IPS-NIHi11 (cell line): ENCODE measurements around the gene ABL2.
"Not testable (repeated sequence)": the region's sequence is repeated elsewhere in the genome, so short reads cannot be mapped to it uniquely, and the experiment has no call there.

Source experiments
- DNase-seq: peaks from one replicate; pipeline ENCODE4 v3.0.0; 2012; ENCODE audit warnings: mixed read lengths, low spot score

Gene ABL2

GRCh38 chr1:179229214-179230140 lies at the start of gene ABL2:
Gene ABL2, minus strand, starts transcription at chr1:179229677. Its CDS starts 280 bp downstream, at chr1:179229397.
- peak; percentile 90 for DNase-seq

- no peak for DNase-seq
These were observed 49.4 kb upstream of the ABL2 start for GRCh38 chr1:179278920-179279319.

GRCh38 chr1:179274424-179274823 lies 44.9 kb upstream of the ABL2 start:
- not testable (repeated sequence) for DNase-seq

- no peak for DNase-seq
These were observed 39.6 kb upstream of the ABL2 start for GRCh38 chr1:179269071-179269470.

- DNase-seq: no peak
These were observed 35.0 kb upstream of the ABL2 start for GRCh38 chr1:179264507-179264906.

GRCh38 chr1:179263121-179263520 lies 33.6 kb upstream of the ABL2 start:
- DNase-seq: no peak

- no peak for DNase-seq
These were observed 32.7 kb upstream of the ABL2 start for GRCh38 chr1:179262183-179262582.

- DNase-seq: no peak
These were observed 24.0 kb upstream of the ABL2 start for GRCh38 chr1:179253286-179253972.

- DNase-seq: no peak
These were observed 23.1 kb upstream of the ABL2 start for GRCh38 chr1:179252606-179253005.

GRCh38 chr1:179251675-179252074 lies 22.2 kb upstream of the ABL2 start:
- DNase-seq: peak; percentile 17

GRCh38 chr1:179247923-179248322 lies 18.4 kb upstream of the ABL2 start:
- DNase-seq: no peak

- not testable (repeated sequence) for DNase-seq
These were observed 15.9 kb upstream of the ABL2 start for GRCh38 chr1:179245426-179245825.

GRCh38 chr1:179241530-179242097 lies 12.1 kb upstream of the ABL2 start:
- DNase-seq: no peak

- DNase-seq: no peak
These were observed 7.7 kb upstream of the ABL2 start for GRCh38 chr1:179237222-179237621.

- no peak for DNase-seq
These were observed 5.4 kb upstream of the ABL2 start for GRCh38 chr1:179234863-179235262.

- no peak for DNase-seq
These were observed 2.4 kb upstream of the ABL2 start for GRCh38 chr1:179231923-179232322.

- no peak for DNase-seq
These were observed 1.2 kb upstream of the ABL2 start for GRCh38 chr1:179230721-179231120.

- no peak for DNase-seq
These were observed 774 bp upstream of the ABL2 start for GRCh38 chr1:179230251-179230650.

- peak; percentile 76 for DNase-seq
These were observed 679 bp downstream of the ABL2 start for GRCh38 chr1:179228783-179229213.

- DNase-seq: no peak
These were observed 2.7 kb downstream of the ABL2 start for GRCh38 chr1:179226738-179227137.

- DNase-seq: not testable (repeated sequence)
These were observed 5.0 kb downstream of the ABL2 start for GRCh38 chr1:179224466-179224865.

- DNase-seq: not testable (repeated sequence)
These were observed 8.4 kb downstream of the ABL2 start for GRCh38 chr1:179221121-179221520.
